SK-N-MC (cell line): ENCODE results near the gene NGEF.

Source experiments
- DNase-seq: peaks from one replicate; pipeline ENCODE4 v3.0.0-alpha.2; 2011; ENCODE audit warnings: low read depth, low spot score
- H3K27ac ChIP-seq: fragments of 200-600 bp; sonication (generic); 2 replicates; pipeline ENCODE4 v1.5.1; 2016; ENCODE audit warnings: mixed run types
- H3K36me3 ChIP-seq: fragments of 200-600 bp; sonication (generic); 2 replicates; pipeline ENCODE4 v1.6.1; 2017; ENCODE audit warnings: antibody characterized with exemption, low read length, mixed read lengths; ENCODE audit not compliant: insufficient read depth
- H3K4me3 ChIP-seq: fragments of 200-600 bp; sonication (generic); 2 replicates; pipeline ENCODE4 v1.5.1; 2016
- H3K9ac ChIP-seq: fragments of 200-600 bp; sonication (generic); 2 replicates; pipeline ENCODE4 v1.8.0; 2017; ENCODE audit warnings: mixed run types, mixed read lengths; ENCODE audit not compliant: insufficient read length
- H3K9me3 ChIP-seq: fragments of 200-600 bp; sonication (generic); 2 replicates; pipeline ENCODE4 v1.6.1; 2017; ENCODE audit warnings: low read depth, mild to moderate bottlenecking, antibody characterized with exemption, low read length, moderate library complexity, mixed read lengths
- EZH2 ChIP-seq: fragments of 200-600 bp; sonication (generic); IDR thresholded peaks from one replicate; pipeline ENCODE4 v1.6.1; 2017; ENCODE audit warnings: antibody characterized with exemption
- FOXP2 ChIP-seq: optimal IDR thresholded peaks from 2 replicates; pipeline ENCODE3; 2011; ENCODE audit warnings: mild to moderate bottlenecking, moderate library complexity; ENCODE audit not compliant: insufficient read depth; ENCODE audit errors: extremely low read length, control extremely low read depth
- POLR2AphosphoS5 ChIP-seq: IDR thresholded peaks from 2 replicates; pipeline ENCODE4 v1.6.1; 2012; ENCODE audit warnings: mild to moderate bottlenecking, low read depth, low read length, borderline replicate concordance

NGEF gene

DNA sequence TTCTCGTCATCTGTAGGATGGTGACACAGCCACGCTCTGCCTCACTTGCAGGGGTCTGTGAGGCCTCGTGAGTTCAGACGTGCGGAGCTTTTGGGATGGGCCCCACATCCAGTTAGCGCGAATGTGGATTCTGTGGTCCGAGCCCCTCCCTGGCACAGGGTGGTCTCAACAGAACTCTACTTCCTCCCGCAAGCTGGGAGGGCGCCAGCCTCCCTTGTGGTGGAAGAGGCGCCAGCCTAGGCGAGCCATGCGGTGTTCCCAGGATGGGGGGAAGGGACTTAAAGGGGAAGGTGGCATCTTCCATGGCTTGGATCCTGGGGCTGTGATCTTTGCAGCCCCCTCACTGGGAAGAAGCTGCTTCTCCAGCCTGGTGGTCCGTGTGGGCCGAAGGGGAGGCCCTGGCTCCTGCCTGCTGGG is 141.6 kb downstream of the NGEF start:
- H3K9me3 ChIP-seq = no peaks in the 10 kb centered on the region
- H3K27ac ChIP-seq = no peak overlapping the region
- TF ChIP-seq EZH2 (no peak), POLR2AphosphoS5 (no peak), FOXP2 (no peak)
- DNase-seq = no peak
- H3K9ac ChIP-seq = no peak overlapping the region
- no peak overlapping the region for H3K4me3 ChIP-seq
- H3K36me3 ChIP-seq = no peaks in the 10 kb centered on the region

GRCh38 chr2:232870766-232871371 is 142.2 kb downstream of the NGEF start:
- no peaks in the 10 kb centered on the region for H3K36me3 ChIP-seq
- no peak overlapping the region for H3K9ac ChIP-seq
- no peak overlapping the region for H3K4me3 ChIP-seq
- no peak overlapping the region for H3K27ac ChIP-seq
- TF ChIP-seq POLR2AphosphoS5 (no peak), EZH2 (no peak), FOXP2 (no peak)
- H3K9me3 ChIP-seq = no peaks in the 10 kb centered on the region
- DNase-seq = no peak

DNA sequence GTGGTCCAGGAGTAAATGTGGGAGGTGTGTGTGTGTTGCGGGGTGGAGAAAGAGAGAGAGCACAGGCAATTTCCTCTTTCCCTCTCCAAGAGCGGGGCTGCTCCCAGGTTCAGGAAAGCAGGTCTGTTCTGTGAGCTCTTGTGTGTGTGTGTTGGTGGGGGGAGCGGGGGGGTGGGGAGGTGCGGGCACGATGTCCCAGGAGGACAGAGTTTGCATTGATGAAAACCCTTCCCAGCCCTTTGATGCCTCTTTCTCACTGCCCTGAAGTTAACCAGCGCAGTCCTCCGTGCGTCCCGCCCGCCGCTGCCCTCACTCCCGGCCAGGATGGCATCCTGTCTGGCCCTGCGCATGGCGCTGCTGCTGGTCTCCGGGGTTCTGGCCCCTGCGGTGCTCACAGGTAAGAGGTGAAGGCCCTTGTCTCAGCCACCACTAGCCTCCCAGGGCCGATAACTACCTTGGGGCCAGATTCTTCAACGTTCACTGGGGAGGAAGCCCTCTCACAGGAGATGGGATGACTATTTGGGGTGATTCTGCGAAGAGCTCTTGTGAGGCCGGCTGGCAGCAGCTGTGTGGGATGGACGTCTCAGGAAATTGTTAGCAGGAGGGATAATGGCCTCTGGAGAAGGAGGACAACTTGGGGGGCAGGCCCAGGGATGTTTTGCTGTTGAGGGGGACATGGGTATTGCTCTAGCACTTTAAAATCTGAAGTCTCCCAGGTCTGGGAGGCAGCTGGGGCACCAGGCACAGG is 142.9 kb downstream of the NGEF start, which contains the start of gene SNORC:
Gene SNORC (plus strand): TSS at position 247 of the 748 bp plus-strand sequence. CDS start 78 bp downstream, at position 325.
- Histone ChIP-seq H3K9me3 (no peaks in the 10 kb centered on the region), H3K36me3 (no peaks in the 10 kb centered on the region), H3K4me3 (no peak within 1 kb of the TSS), H3K9ac (no peak within 1 kb of the TSS), H3K27ac (no peak within 1 kb of the TSS)
- no peak for DNase-seq
- TF ChIP-seq FOXP2 (no peak), POLR2AphosphoS5 (no peak), EZH2 (no peak)

GRCh38 chr2:232869138-232870017 is 143.7 kb downstream of the NGEF start:
- DNase-seq = no peak
- no peaks in the 10 kb centered on the region for H3K9me3 ChIP-seq
- H3K4me3 ChIP-seq = no peak overlapping the region
- no peak overlapping the region for H3K9ac ChIP-seq
- no peaks in the 10 kb centered on the region for H3K36me3 ChIP-seq
- H3K27ac ChIP-seq = no peak overlapping the region
- TF ChIP-seq POLR2AphosphoS5 = no peak
- TF ChIP-seq FOXP2 = no peak
- no peak for TF ChIP-seq EZH2

DNA sequence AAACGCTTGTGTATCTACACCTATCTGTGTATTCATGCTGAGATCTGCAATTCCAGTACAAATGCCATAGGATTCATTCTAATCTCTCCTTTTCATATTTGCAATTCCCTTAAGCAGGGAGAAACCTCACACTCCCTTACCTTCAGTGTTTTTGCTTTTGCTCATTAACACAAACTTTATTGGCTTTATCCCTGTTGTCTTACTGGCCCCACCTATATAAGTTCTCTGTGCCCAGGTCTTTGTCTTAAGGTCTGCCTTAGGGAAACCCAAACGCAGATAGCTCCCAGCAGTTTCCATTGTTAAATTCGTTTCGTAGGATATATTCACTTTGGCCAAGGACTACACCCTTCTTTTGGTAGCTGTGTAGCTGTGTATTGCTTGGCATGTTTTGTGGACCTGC is 147.0 kb downstream of the NGEF start:
- H3K9me3 ChIP-seq = no peaks in the 10 kb centered on the region
- no peak for DNase-seq
- TF ChIP-seq EZH2 (no peak), POLR2AphosphoS5 (no peak), FOXP2 (no peak)
- H3K9ac ChIP-seq = no peak overlapping the region
- no peak overlapping the region for H3K4me3 ChIP-seq
- H3K27ac ChIP-seq = no peak overlapping the region
- H3K36me3 ChIP-seq = peaks cover 3% of the 10 kb centered on the region; the same call in 1 of the 2 replicates

GRCh38 chr2:232865165-232865564 is 147.9 kb downstream of the NGEF start:
- Histone ChIP-seq H3K36me3 (peaks cover 9% of the 10 kb centered on the region; the same call in 1 of the 2 replicates), H3K4me3 (no peak overlapping the region), H3K27ac (no peak overlapping the region), H3K9me3 (no peaks in the 10 kb centered on the region), H3K9ac (no peak overlapping the region)
- DNase-seq = no peak
- TF ChIP-seq EZH2 (no peak), FOXP2 (no peak), POLR2AphosphoS5 (no peak)

GRCh38 chr2:232863996-232864395 is 149.1 kb downstream of the NGEF start:
- no peaks in the 10 kb centered on the region for H3K9me3 ChIP-seq
- no peak for TF ChIP-seq FOXP2
- TF ChIP-seq POLR2AphosphoS5 = no peak
- TF ChIP-seq EZH2 = no peak
- H3K27ac ChIP-seq = no peak overlapping the region
- H3K4me3 ChIP-seq = no peak overlapping the region
- H3K36me3 ChIP-seq = peaks cover 9% of the 10 kb centered on the region; the same call in 1 of the 2 replicates
- H3K9ac ChIP-seq = no peak overlapping the region
- no peak for DNase-seq

DNA sequence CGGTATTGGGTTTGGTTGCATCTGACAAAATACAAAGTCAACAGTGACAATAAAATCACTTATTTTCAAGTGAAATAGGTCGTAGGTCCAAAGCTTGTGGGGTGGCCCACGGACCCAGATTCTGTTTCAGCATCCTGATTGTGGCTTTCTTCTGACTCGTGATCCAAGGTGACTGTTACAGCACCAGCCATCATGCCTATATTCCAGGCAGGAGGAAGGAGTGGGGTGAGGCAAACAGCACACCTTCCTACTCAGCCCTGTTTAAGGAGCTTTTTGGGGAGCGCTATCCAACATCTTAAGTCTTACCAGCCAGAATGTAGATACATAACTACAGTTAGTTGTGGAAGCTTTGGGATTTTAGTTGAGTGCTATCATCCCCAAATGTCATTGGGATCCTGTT is 151.7 kb downstream of the NGEF start:
- TF ChIP-seq EZH2 = no peak
- TF ChIP-seq POLR2AphosphoS5 = no peak
- no peak for TF ChIP-seq FOXP2
- no peak for DNase-seq
- H3K4me3 ChIP-seq = no peak overlapping the region
- H3K27ac ChIP-seq = no peak overlapping the region
- peaks cover 33% of the 10 kb centered on the region for H3K36me3 ChIP-seq
- no peak overlapping the region for H3K9ac ChIP-seq
- H3K9me3 ChIP-seq = no peaks in the 10 kb centered on the region
